GM12878 (cell line): ENCODE data around the gene STX7. TPM values are rescaled to one million over a fixed set of nuclear protein-coding genes. Genes with fewer than 3 reads are reported as not detected.
A peak's percentile ranks its signal among the peaks of the same experiment; 100 is the strongest.

Source experiments
- ATAC-seq: fragments of 200-7000 bp; cut with Tn5 transposase; 3 replicates; pipeline ENCODE4 v1.9.1; 2020; ENCODE audit warnings: mild to moderate bottlenecking, moderate library complexity
- BruUV-seq: library from RNA; stranded (reverse); fragments of 400-500 nt; replicated peaks from 2 replicates; lab custom pipeline; 2021; lab: Mats Ljungman, UMichigan
- CTCF ChIA-PET: fragments of 300-600 bp; sonication (Branson Sonifier 250); formaldehyde crosslinking; extraction: SDS; loops from one replicate; lab custom pipeline; 2021; ENCODE audit warnings: inconsistent platforms; lab: Yijun Ruan, JAX
- POLR2A ChIA-PET: fragments of 350-600 bp; formaldehyde crosslinking; extraction: SDS; loops from one replicate; lab custom pipeline; 2021; ENCODE audit warnings: inconsistent platforms; lab: Charles Lee
- RAD21 ChIA-PET: fragments of 300-600 bp; sonication (Branson Sonifier 250); formaldehyde crosslinking; loops from one replicate; lab custom pipeline; 2023; ENCODE audit warnings: antibody characterized with exemption; ENCODE audit not compliant: unreplicated experiment; lab: Charles Lee
- SMC1A ChIA-PET: fragments of 300-600 bp; sonication (Branson Sonifier 250); formaldehyde crosslinking; loops from one replicate; lab custom pipeline; 2023; ENCODE audit not compliant: unreplicated experiment, uncharacterized antibody; lab: Charles Lee
- DNase-seq: peaks from one replicate; pipeline ENCODE4 v3.0.0-alpha.2; 2011; ENCODE audit warnings: low read depth, low spot score
- FAIRE-seq: peaks from 3 replicates; lab custom pipeline; 2011; peaks lifted over from hg19 to GRCh38; lab: Jason Lieb, UNC
- H2AFZ ChIP-seq: 2 replicates; pipeline ENCODE4 v1.6.0; 2011; ENCODE audit warnings: low read depth, low read length, control low read depth; ENCODE audit not compliant: control insufficient read depth
- H3K27ac ChIP-seq: 2 replicates; pipeline ENCODE4 v1.5.1; 2011; ENCODE audit warnings: control low read depth; ENCODE audit not compliant: control insufficient read depth, insufficient read depth
- H3K27me3 ChIP-seq, 2 experiments: replicated peaks in 1 of 2; 2 replicates each; pipeline versions ENCODE4 v1.6.0 to v1.6.1; 2011; ENCODE audit warnings: low read length in 1 of 2; ENCODE audit not compliant: control insufficient read depth in 2 of 2, insufficient read depth in 2 of 2
- H3K36me3 ChIP-seq, 2 experiments: 2 replicates each; pipeline ENCODE4 v1.5.1; 2011; ENCODE audit warnings: low read length in 1 of 2; ENCODE audit not compliant: control insufficient read depth in 2 of 2, insufficient read depth in 2 of 2
- H3K4me1 ChIP-seq: 2 replicates; pipeline ENCODE4 v1.6.1; 2011; ENCODE audit warnings: mild to moderate bottlenecking, low read length, moderate library complexity, mixed read lengths; ENCODE audit not compliant: control insufficient read depth, insufficient read depth
- H3K4me2 ChIP-seq: 2 replicates; pipeline ENCODE4 v1.6.0; 2011; ENCODE audit warnings: control low read depth; ENCODE audit not compliant: control insufficient read depth, insufficient read depth
- H3K4me3 ChIP-seq: fragments of 200-600 bp; sonication (generic); 2 replicates; pipeline ENCODE4 v1.5.1; 2016
- H3K79me2 ChIP-seq: 2 replicates; pipeline ENCODE4 v1.6.0; 2011; ENCODE audit warnings: low read length; ENCODE audit not compliant: control insufficient read depth, insufficient read depth
- H3K9ac ChIP-seq: 2 replicates; pipeline ENCODE4 v1.8.0; 2011; ENCODE audit warnings: low read length, control low read depth, mixed read lengths; ENCODE audit not compliant: control insufficient read depth, insufficient read depth
- H3K9me3 ChIP-seq: replicated peaks from 3 replicates; pipeline ENCODE4 v1.5.1; 2011; ENCODE audit warnings: mild to moderate bottlenecking, low read length; ENCODE audit not compliant: control insufficient read depth, insufficient read depth
- H4K20me1 ChIP-seq: 2 replicates; pipeline ENCODE4 v1.6.0; 2011; ENCODE audit not compliant: control insufficient read depth, insufficient read depth
- BCL11A ChIP-seq: IDR thresholded peaks from 2 replicates; pipeline ENCODE4 v1.6.1; 2011; ENCODE audit warnings: low read depth, low read length
- BMI1 ChIP-seq: fragments of 450-650 bp; IDR thresholded peaks from 2 replicates; pipeline ENCODE4 v1.6.1; 2016; ENCODE audit warnings: mild to moderate bottlenecking, moderate library complexity, borderline replicate concordance
- CHD2 ChIP-seq: IDR thresholded peaks from 2 replicates; pipeline ENCODE4 v1.6.1; 2011; ENCODE audit warnings: low read depth, low read length, improper control_type of control experiment, borderline replicate concordance
- CHD4 ChIP-seq: fragments of 200-600 bp; sonication (generic); IDR thresholded peaks from 2 replicates; pipeline ENCODE4 v1.6.1; 2016; ENCODE audit warnings: mild to moderate bottlenecking
- DPF2 ChIP-seq: fragments of 450-650 bp; IDR thresholded peaks from 2 replicates; pipeline ENCODE4 v1.6.1; 2017; ENCODE audit warnings: mild to moderate bottlenecking
- ESRRA ChIP-seq: IDR thresholded peaks from 2 replicates; pipeline ENCODE4 v1.6.1; 2012; ENCODE audit warnings: mild to moderate bottlenecking, low read length, improper control_type of control experiment
- FOXM1 ChIP-seq: IDR thresholded peaks from 2 replicates; pipeline ENCODE4 v1.6.1; 2012; ENCODE audit warnings: low read depth, mild to moderate bottlenecking, inconsistent platforms, low read length, moderate library complexity
- GABPA ChIP-seq: IDR thresholded peaks from 2 replicates; pipeline ENCODE4 v1.6.1; 2014; ENCODE audit warnings: antibody characterized with exemption, low read depth, mild to moderate bottlenecking, inconsistent platforms
- HDGF ChIP-seq: fragments of 450-650 bp; IDR thresholded peaks from 2 replicates; pipeline ENCODE4 v1.6.1; 2016; ENCODE audit warnings: antibody characterized with exemption
- KLF5 ChIP-seq: fragments of 450-650 bp; IDR thresholded peaks from 2 replicates; pipeline ENCODE4 v1.6.1; 2014; ENCODE audit warnings: mild to moderate bottlenecking; ENCODE audit not compliant: partially characterized antibody
- MEF2B ChIP-seq: fragments of 450-650 bp; IDR thresholded peaks from 2 replicates; pipeline ENCODE4 v1.6.1; 2018; ENCODE audit warnings: mild to moderate bottlenecking, moderate library complexity; ENCODE audit not compliant: partially characterized antibody, poor library complexity, severe bottlenecking
- MTA3 ChIP-seq: IDR thresholded peaks from 2 replicates; pipeline ENCODE4 v1.6.1; 2012; ENCODE audit warnings: low read length, inconsistent platforms, borderline replicate concordance
- NBN ChIP-seq: fragments of 450-650 bp; IDR thresholded peaks from 2 replicates; pipeline ENCODE4 v1.6.1; 2016
- NR2F1 ChIP-seq: fragments of 450-650 bp; conservative IDR thresholded peaks from 2 replicates; pipeline ENCODE4 v1.6.1; 2017; ENCODE audit warnings: mild to moderate bottlenecking
- PAX5 ChIP-seq: IDR thresholded peaks from 2 replicates; pipeline ENCODE4 v1.6.1; 2011; ENCODE audit warnings: low read depth, low read length, borderline replicate concordance
- SIN3A ChIP-seq: IDR thresholded peaks from 2 replicates; pipeline ENCODE4 v1.6.1; 2012; ENCODE audit warnings: low read depth, low read length, improper control_type of control experiment
- SIX5 ChIP-seq: IDR thresholded peaks from 2 replicates; pipeline ENCODE4 v1.6.1; 2011; ENCODE audit warnings: mild to moderate bottlenecking, low read depth, low read length, moderate library complexity; ENCODE audit not compliant: severe bottlenecking
- SMARCA5 ChIP-seq: fragments of 450-650 bp; IDR thresholded peaks from 2 replicates; pipeline ENCODE4 v1.6.1; 2017; ENCODE audit warnings: mild to moderate bottlenecking
- STAT3 ChIP-seq: IDR thresholded peaks from 2 replicates; pipeline ENCODE4 v1.6.1; 2011; ENCODE audit warnings: low read depth, low read length, improper control_type of control experiment
- SUPT20H ChIP-seq: IDR thresholded peaks from 2 replicates; pipeline ENCODE4 v1.6.1; 2011; ENCODE audit warnings: low read depth, mild to moderate bottlenecking, low read length, moderate library complexity, borderline replicate concordance; ENCODE audit not compliant: control insufficient read depth
- TBL1XR1 ChIP-seq: IDR thresholded peaks from 2 replicates; pipeline ENCODE4 v1.6.1; 2012; ENCODE audit warnings: low read depth, low read length, improper control_type of control experiment
- ZNF217 ChIP-seq: fragments of 450-650 bp; IDR thresholded peaks from 2 replicates; pipeline ENCODE4 v1.6.1; 2017; ENCODE audit warnings: antibody characterized with exemption, mild to moderate bottlenecking
- ZNF24 ChIP-seq: fragments of 450-650 bp; IDR thresholded peaks from 2 replicates; pipeline ENCODE4 v1.6.1; 2017; ENCODE audit warnings: antibody characterized with exemption, mild to moderate bottlenecking
- ZNF384 ChIP-seq: IDR thresholded peaks from 2 replicates; pipeline ENCODE4 v1.6.1; 2012; ENCODE audit warnings: low read depth, mild to moderate bottlenecking, low read length, improper control_type of control experiment, borderline replicate concordance
- WGBS: methylation state at CpG from one replicate; pipeline ENCODE4 v1.1.6; 2016; ENCODE audit warnings: low lambda C conversion rate; ENCODE audit not compliant: insufficient replicate concordance, insufficient coverage; ENCODE audit errors: missing lambda C conversion rate; 5-methylcytosine and 5-hydroxymethylcytosine counted together
- in situ Hi-C: fragments of 300-500 bp; cut with MboI; formaldehyde crosslinking; loops from 9 replicates; pipeline ENCODE4 v1.14.3; 2018; ENCODE audit warnings: mixed read lengths
- intact Hi-C: fragments of 100-400 bp; cut with micrococcal nuclease; formaldehyde crosslinking; loops from one replicate; pipeline ENCODE4 v1.14.2; 2022; ENCODE audit not compliant: unreplicated experiment
- polyA plus RNA-seq, 11 experiments: library from polyadenylated mRNA; depleted of rRNA in 4 of 11; unstranded in 6 of 11; stranded (reverse) in 5 of 11; fragments of >200 nt; fragmentation: Nextera tagmentation in 4 of 11; fragmentation: Illumina TruSeq in 1 of 11; extraction: Ambion mirVana in 4 of 11; extraction: Trizol in 1 of 11; gene quantifications; 1 replicate in 1 of 11; 2 replicates in 10 of 11; pipeline versions ENCODE4 v1.2.1 to v1.2.3, GENCODE V29; 2011 to 2016; ENCODE audit warnings: inconsistent platforms in 2 of 11, missing spikeins in 2 of 11, low read depth in 1 of 11
- total RNA-seq, 4 experiments: library from RNA; depleted of rRNA in 3 of 4; stranded (reverse); fragments of >200 nt in 3 of 4; fragmentation: Illumina TruSeq in 1 of 4; extraction: Trizol in 1 of 4; gene quantifications; 2 replicates each; pipeline versions ENCODE4 v1.2.1 to v1.2.3, GENCODE V29; 2013 to 2021
- TF ChIP-seq, protein P1 (sequence below): IDR thresholded peaks from 2 replicates; pipeline ENCODE4 v1.6.1; 2011; ENCODE audit warnings: low read depth, mild to moderate bottlenecking, low read length, moderate library complexity, borderline replicate concordance; ENCODE audit errors: extremely low read depth
- TF ChIP-seq, protein P2 (sequence below): IDR thresholded peaks from 2 replicates; pipeline ENCODE4 v1.6.1; 2011; ENCODE audit warnings: mild to moderate bottlenecking, low read depth, low read length, moderate library complexity; ENCODE audit not compliant: insufficient replicate concordance

STX7 gene
- total and polyA plus RNA-seq, 10 of the 15 experiments (the other 5 are each of a cell fraction or from before 2014, with no cell fraction given) = 26.5 to 75.5 (median 51.3) TPM

DNA sequence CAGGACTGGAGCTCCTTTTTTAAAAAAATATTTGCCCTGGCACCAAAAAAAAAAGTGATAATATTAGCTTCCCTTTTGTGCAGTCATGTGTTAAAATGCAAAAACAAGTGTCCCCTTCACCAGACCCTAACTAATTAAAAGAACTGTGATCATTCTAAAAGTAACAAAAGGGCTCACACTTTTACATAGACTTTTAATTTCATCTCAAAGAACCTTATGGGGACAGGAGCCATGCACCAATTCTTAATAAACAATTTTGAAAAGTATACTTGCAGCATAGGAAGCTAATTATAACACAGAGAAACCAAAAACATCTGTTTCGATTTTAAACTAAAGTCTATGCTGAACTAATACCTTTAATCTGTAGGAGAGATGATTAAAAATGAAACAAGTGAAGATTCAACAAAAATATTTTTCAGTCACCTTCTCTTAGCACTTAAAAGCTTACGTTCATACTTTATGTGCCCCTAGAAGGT lies 17.3 kb downstream of the STX7 start:
- ChIA-PET CTCF (interaction anchor here (0.8 to 4.8 kb wide), 9 partner anchors 10 to 270 kb away, joined by 3 to 43 read pairs (median 7); partner anchors contain the start of gene STX7), POLR2A (interaction anchor here (0.7 to 4.4 kb wide), 4 partner anchors 9 to 17 kb away, joined by 3 to 25 read pairs (median 4); partner anchors contain the start of gene STX7), RAD21 (interaction anchor here (0.6 to 3.4 kb wide), 15 partner anchors 9 to 1819 kb away, joined by 3 to 26 read pairs (median 4); partner anchors contain the start of gene STX7), SMC1A (interaction anchor here (0.5 to 4.4 kb wide), 17 partner anchors 8 to 377 kb away, joined by 3 to 25 read pairs (median 8); partner anchors contain the start of gene STX7)
- DNase-seq (peak; percentile 57), FAIRE-seq (peak; percentile 27), ATAC-seq (peak; percentile 61)
- 0% methylated on average over 2 of the region's 2 CpGs for WGBS
- H3K79me2 ChIP-seq = peaks cover 69% of the 10 kb centered on the region
- peaks cover 12% of the 10 kb centered on the region for H3K9me3 ChIP-seq
- H3K27ac ChIP-seq = peak overlapping the region; percentile 76
- H3K4me3 ChIP-seq = peak overlapping the region; percentile 57
- intact Hi-C loops (loop anchor here (5.0 kb wide), 1 partner anchor 38 kb away; no protein-coding TSS in a partner anchor), in situ Hi-C loops (no loop called here)
- H3K4me1 ChIP-seq = peaks cover 70% of the 10 kb centered on the region
- peak overlapping the region; percentile 4 for H3K9ac ChIP-seq
- peaks cover 3 to 9% of the 10 kb centered on the region in 2 experiments for H3K36me3 ChIP-seq
- peak overlapping the region; percentile 79 for H3K4me2 ChIP-seq
- no TSS peak for BruUV-seq
- H2AFZ ChIP-seq = no peak overlapping the region
- no peaks in the 10 kb centered on the region for H3K27me3 ChIP-seq
- H4K20me1 ChIP-seq = no peaks in the 10 kb centered on the region
- no peak for TF ChIP-seq SIX5
- TF ChIP-seq MTA3 = 0 out of 2 replicates have a peak, but pooled peaks have one; percentile 70
- TF ChIP-seq BMI1 = 0 out of 2 replicates have a peak, but pooled peaks have one; percentile 60
- 0 out of 2 replicates have a peak, but pooled peaks have one; percentile 5 for TF ChIP-seq STAT3
- TF ChIP-seq ESRRA = no peak
- TF ChIP-seq CHD2 = 0 out of 2 replicates have a peak, but pooled peaks have one; percentile 17
- no peak for TF ChIP-seq CHD4
- TF ChIP-seq HDGF = no peak
- TF ChIP-seq MEF2B = peak; percentile 90
- TF ChIP-seq, protein P1, sequence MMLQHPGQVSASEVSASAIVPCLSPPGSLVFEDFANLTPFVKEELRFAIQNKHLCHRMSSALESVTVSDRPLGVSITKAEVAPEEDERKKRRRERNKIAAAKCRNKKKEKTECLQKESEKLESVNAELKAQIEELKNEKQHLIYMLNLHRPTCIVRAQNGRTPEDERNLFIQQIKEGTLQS = no peak
- TF ChIP-seq SIN3A = no peak
- peak; percentile 85; the same call in 1 of the 2 replicates for TF ChIP-seq TBL1XR1
- TF ChIP-seq NBN = peak; percentile 76; the same call in 1 of the 2 replicates
- peak; percentile 70 for TF ChIP-seq FOXM1
- no peak for TF ChIP-seq KLF5
- TF ChIP-seq NR2F1 = 0 out of 2 replicates have a peak, but pooled peaks have one; percentile 37
- TF ChIP-seq BCL11A = 0 out of 2 replicates have a peak, but pooled peaks have one; percentile 2
- TF ChIP-seq ZNF24 = no peak; the same call in 1 of the 2 replicates
- TF ChIP-seq SUPT20H = no peak
- TF ChIP-seq DPF2 = peak; percentile 73
- peak; percentile 89 for TF ChIP-seq ZNF384
- TF ChIP-seq PAX5 = 0 out of 2 replicates have a peak, but pooled peaks have one; percentile 32
- TF ChIP-seq SMARCA5 = no peak
- peak; percentile 92; the same call in 1 of the 2 replicates for TF ChIP-seq ZNF217
- 0 out of 2 replicates have a peak, but pooled peaks have one; percentile 10 for TF ChIP-seq GABPA
- TF ChIP-seq, protein P2, sequence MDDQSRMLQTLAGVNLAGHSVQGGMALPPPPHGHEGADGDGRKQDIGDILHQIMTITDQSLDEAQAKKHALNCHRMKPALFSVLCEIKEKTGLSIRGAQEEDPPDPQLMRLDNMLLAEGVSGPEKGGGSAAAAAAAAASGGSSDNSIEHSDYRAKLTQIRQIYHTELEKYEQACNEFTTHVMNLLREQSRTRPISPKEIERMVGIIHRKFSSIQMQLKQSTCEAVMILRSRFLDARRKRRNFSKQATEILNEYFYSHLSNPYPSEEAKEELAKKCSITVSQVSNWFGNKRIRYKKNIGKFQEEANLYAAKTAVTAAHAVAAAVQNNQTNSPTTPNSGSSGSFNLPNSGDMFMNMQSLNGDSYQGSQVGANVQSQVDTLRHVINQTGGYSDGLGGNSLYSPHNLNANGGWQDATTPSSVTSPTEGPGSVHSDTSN = no peak
